GM12878 (cell line): ENCODE measurements around the gene AJUBA. TPM values are rescaled to one million over a fixed set of nuclear protein-coding genes. Genes with fewer than 3 reads are reported as not detected.
A peak's percentile ranks its signal among the peaks of the same experiment; 100 is the strongest.

Experiments
- ATAC-seq: fragments of 200-7000 bp; cut with Tn5 transposase; 3 replicates; pipeline ENCODE4 v1.9.1; 2020; ENCODE audit warnings: mild to moderate bottlenecking, moderate library complexity
- BruUV-seq: library from RNA; stranded (reverse); fragments of 400-500 nt; replicated peaks from 2 replicates; lab custom pipeline; 2021; lab: Mats Ljungman, UMichigan
- CTCF ChIA-PET: fragments of 300-600 bp; sonication (Branson Sonifier 250); formaldehyde crosslinking; extraction: SDS; loops from one replicate; lab custom pipeline; 2021; ENCODE audit warnings: inconsistent platforms; lab: Yijun Ruan, JAX
- POLR2A ChIA-PET: fragments of 350-600 bp; formaldehyde crosslinking; extraction: SDS; loops from one replicate; lab custom pipeline; 2021; ENCODE audit warnings: inconsistent platforms; lab: Charles Lee
- RAD21 ChIA-PET: fragments of 300-600 bp; sonication (Branson Sonifier 250); formaldehyde crosslinking; loops from one replicate; lab custom pipeline; 2023; ENCODE audit warnings: antibody characterized with exemption; ENCODE audit not compliant: unreplicated experiment; lab: Charles Lee
- SMC1A ChIA-PET: fragments of 300-600 bp; sonication (Branson Sonifier 250); formaldehyde crosslinking; loops from one replicate; lab custom pipeline; 2023; ENCODE audit not compliant: unreplicated experiment, uncharacterized antibody; lab: Charles Lee
- DNase-seq: peaks from one replicate; pipeline ENCODE4 v3.0.0-alpha.2; 2011; ENCODE audit warnings: low read depth, low spot score
- FAIRE-seq: peaks from 3 replicates; lab custom pipeline; 2011; peaks lifted over from hg19 to GRCh38; lab: Jason Lieb, UNC
- H2AFZ ChIP-seq: 2 replicates; pipeline ENCODE4 v1.6.0; 2011; ENCODE audit warnings: low read depth, low read length, control low read depth; ENCODE audit not compliant: control insufficient read depth
- H3K27ac ChIP-seq: 2 replicates; pipeline ENCODE4 v1.5.1; 2011; ENCODE audit warnings: control low read depth; ENCODE audit not compliant: control insufficient read depth, insufficient read depth
- H3K27me3 ChIP-seq, 2 experiments: replicated peaks in 1 of 2; 2 replicates each; pipeline versions ENCODE4 v1.6.0 to v1.6.1; 2011; ENCODE audit warnings: low read length in 1 of 2; ENCODE audit not compliant: control insufficient read depth in 2 of 2, insufficient read depth in 2 of 2
- H3K36me3 ChIP-seq, 2 experiments: 2 replicates each; pipeline ENCODE4 v1.5.1; 2011; ENCODE audit warnings: low read length in 1 of 2; ENCODE audit not compliant: control insufficient read depth in 2 of 2, insufficient read depth in 2 of 2
- H3K4me1 ChIP-seq: 2 replicates; pipeline ENCODE4 v1.6.1; 2011; ENCODE audit warnings: mild to moderate bottlenecking, low read length, moderate library complexity, mixed read lengths; ENCODE audit not compliant: control insufficient read depth, insufficient read depth
- H3K4me2 ChIP-seq: 2 replicates; pipeline ENCODE4 v1.6.0; 2011; ENCODE audit warnings: control low read depth; ENCODE audit not compliant: control insufficient read depth, insufficient read depth
- H3K4me3 ChIP-seq: fragments of 200-600 bp; sonication (generic); 2 replicates; pipeline ENCODE4 v1.5.1; 2016
- H3K79me2 ChIP-seq: 2 replicates; pipeline ENCODE4 v1.6.0; 2011; ENCODE audit warnings: low read length; ENCODE audit not compliant: control insufficient read depth, insufficient read depth
- H3K9ac ChIP-seq: 2 replicates; pipeline ENCODE4 v1.8.0; 2011; ENCODE audit warnings: low read length, control low read depth, mixed read lengths; ENCODE audit not compliant: control insufficient read depth, insufficient read depth
- H3K9me3 ChIP-seq: replicated peaks from 3 replicates; pipeline ENCODE4 v1.5.1; 2011; ENCODE audit warnings: mild to moderate bottlenecking, low read length; ENCODE audit not compliant: control insufficient read depth, insufficient read depth
- H4K20me1 ChIP-seq: 2 replicates; pipeline ENCODE4 v1.6.0; 2011; ENCODE audit not compliant: control insufficient read depth, insufficient read depth
- EGR1 ChIP-seq, 2 experiments: IDR thresholded peaks; 1 replicate in 1 of 2; 2 replicates in 1 of 2; pipeline ENCODE4 v1.6.1; 2011 to 2012; ENCODE audit warnings: low read depth in 2 of 2, low read length in 2 of 2, borderline replicate concordance in 1 of 2, mild to moderate bottlenecking in 1 of 2, moderate library complexity in 1 of 2
- MLLT1 ChIP-seq: fragments of 450-650 bp; IDR thresholded peaks from 2 replicates; pipeline ENCODE4 v1.6.1; 2016; ENCODE audit warnings: mild to moderate bottlenecking
- NFIC ChIP-seq: IDR thresholded peaks from 2 replicates; pipeline ENCODE4 v1.6.1; 2012; ENCODE audit warnings: low read depth, mild to moderate bottlenecking, inconsistent platforms, low read length, moderate library complexity
- POLR2A ChIP-seq: IDR thresholded peaks from 2 replicates; pipeline ENCODE4 v1.6.1; 2011; ENCODE audit warnings: low read depth, mild to moderate bottlenecking, low read length
- RFX5 ChIP-seq: IDR thresholded peaks from 2 replicates; pipeline ENCODE4 v1.6.1; 2011; ENCODE audit warnings: low read depth, low read length, improper control_type of control experiment
- ZBED1 ChIP-seq: IDR thresholded peaks from 2 replicates; pipeline ENCODE4 v1.6.1; 2016; ENCODE audit warnings: borderline replicate concordance
- WGBS: methylation state at CpG from one replicate; pipeline ENCODE4 v1.1.6; 2016; ENCODE audit warnings: low lambda C conversion rate; ENCODE audit not compliant: insufficient replicate concordance, insufficient coverage; ENCODE audit errors: missing lambda C conversion rate; 5-methylcytosine and 5-hydroxymethylcytosine counted together
- in situ Hi-C: fragments of 300-500 bp; cut with MboI; formaldehyde crosslinking; loops from 9 replicates; pipeline ENCODE4 v1.14.3; 2018; ENCODE audit warnings: mixed read lengths
- intact Hi-C: fragments of 100-400 bp; cut with micrococcal nuclease; formaldehyde crosslinking; loops from one replicate; pipeline ENCODE4 v1.14.2; 2022; ENCODE audit not compliant: unreplicated experiment
- polyA plus RNA-seq, 11 experiments: library from polyadenylated mRNA; depleted of rRNA in 4 of 11; unstranded in 6 of 11; stranded (reverse) in 5 of 11; fragments of >200 nt; fragmentation: Nextera tagmentation in 4 of 11; fragmentation: Illumina TruSeq in 1 of 11; extraction: Ambion mirVana in 4 of 11; extraction: Trizol in 1 of 11; gene quantifications; 1 replicate in 1 of 11; 2 replicates in 10 of 11; pipeline versions ENCODE4 v1.2.1 to v1.2.3, GENCODE V29; 2011 to 2016; ENCODE audit warnings: inconsistent platforms in 2 of 11, missing spikeins in 2 of 11, low read depth in 1 of 11
- total RNA-seq, 4 experiments: library from RNA; depleted of rRNA in 3 of 4; stranded (reverse); fragments of >200 nt in 3 of 4; fragmentation: Illumina TruSeq in 1 of 4; extraction: Trizol in 1 of 4; gene quantifications; 2 replicates each; pipeline versions ENCODE4 v1.2.1 to v1.2.3, GENCODE V29; 2013 to 2021

The AJUBA gene
- total and polyA plus RNA-seq, 10 of the 15 experiments (the other 5 are each of a cell fraction or from before 2014, with no cell fraction given): 0.03 to 18.1 (median 0.36) TPM; not detected in 1

GRCh38 chr14:22980672-22981089 is 1.7 kb downstream of the AJUBA start:
- intact Hi-C loops: loop anchor here (10.0 kb wide), 1 partner anchor 596 kb away; no protein-coding TSS in a partner anchor
- peak overlapping the region; percentile 48; the same call in 1 of the 2 replicates for H3K4me3 ChIP-seq

GRCh38 chr14:22979748-22980392 is 2.5 kb downstream of the AJUBA start:
- no peaks in the 10 kb centered on the region for H3K9me3 ChIP-seq
- FAIRE-seq: no peak
- in situ Hi-C loops (loop anchor here (5.0 kb wide), 1 partner anchor 408 kb away; no protein-coding TSS in a partner anchor), intact Hi-C loops (loop anchor here (10.0 kb wide), 1 partner anchor 595 kb away; no protein-coding TSS in a partner anchor)
- peaks cover 4 to 13% of the 10 kb centered on the region in 2 experiments for H3K27me3 ChIP-seq
- ATAC-seq: no peak
- RAD21 ChIA-PET: interaction anchor here (1.2 kb wide), 1 partner anchor 80 kb away, joined by 3 read pairs; no protein-coding TSS in a partner anchor
- POLR2A ChIA-PET: interaction anchor here (0.6 kb wide), 1 partner anchor 16 kb away, joined by 9 read pairs; no protein-coding TSS in a partner anchor
- CTCF ChIA-PET: interaction anchor here (1.0 to 8.4 kb wide), 3 partner anchors 15 to 81 kb away, joined by 3 to 120 read pairs (median 34); partner anchors contain the start of genes CDH24 and PRMT5
- SMC1A ChIA-PET: no interaction called here
- H2AFZ ChIP-seq: no peak overlapping the region
- TF ChIP-seq NFIC (no peak), POLR2A (no peak), MLLT1 (peak; percentile 72; the same call in 1 of the 2 replicates), ZBED1 (no peak)
- H3K36me3 ChIP-seq: no peaks in the 10 kb centered on the region
- H4K20me1 ChIP-seq: no peaks in the 10 kb centered on the region
- BruUV-seq: no TSS peak
- no peak overlapping the region for H3K27ac ChIP-seq
- H3K4me2 ChIP-seq: 0 out of 2 replicates have a peak overlapping the region, but pooled peaks have one; percentile 14
- no peak overlapping the region for H3K4me3 ChIP-seq
- DNase-seq: no peak
- no peaks in the 10 kb centered on the region; the same call in 1 of the 2 replicates for H3K4me1 ChIP-seq
- no peak overlapping the region for H3K9ac ChIP-seq
- no peaks in the 10 kb centered on the region for H3K79me2 ChIP-seq
- WGBS: 79% methylated on average over 8 of the region's 8 CpGs

More at GRCh38 chr14:22980672-22981089, 1.7 kb downstream of the AJUBA start:
- Histone ChIP-seq H3K4me1 (no peaks in the 10 kb centered on the region; the same call in 1 of the 2 replicates), H3K27me3 (peaks cover 4 to 13% of the 10 kb centered on the region in 2 experiments), H3K79me2 (no peaks in the 10 kb centered on the region), H3K9ac (no peak overlapping the region), H3K27ac (no peak overlapping the region), H3K9me3 (no peaks in the 10 kb centered on the region), H3K36me3 (no peaks in the 10 kb centered on the region), H2AFZ (peak overlapping the region; percentile 35; the same call in 1 of the 2 replicates), H3K4me2 (peak overlapping the region; percentile 73), H4K20me1 (no peaks in the 10 kb centered on the region)
- no peak for TF ChIP-seq EGR1 (IDR thresholded peaks at IDR 0.05; ENCODE audit: borderline replicate concordance in 1 of 2, low read depth in 2 of 2, low read length in 2 of 2)
- no peak for TF ChIP-seq RFX5
- in situ Hi-C loops: loop anchor here (5.0 kb wide), 1 partner anchor 408 kb away; no protein-coding TSS in a partner anchor
- RAD21 ChIA-PET: interaction anchor here (0.8 kb wide), 1 partner anchor 8 kb away, joined by 3 read pairs; no protein-coding TSS in a partner anchor
- no peak for DNase-seq
- SMC1A ChIA-PET: no interaction called here
- FAIRE-seq: no peak
- ATAC-seq: no peak
- WGBS: 17% methylated on average over 20 of the region's 41 CpGs
- no TSS peak for BruUV-seq
- POLR2A ChIA-PET: interaction anchor here (0.6 kb wide), 1 partner anchor 15 kb away, joined by 9 read pairs; no protein-coding TSS in a partner anchor
- CTCF ChIA-PET: interaction anchor here (1.0 to 25.0 kb wide), 2 partner anchors 14 to 74 kb away, joined by 3 to 853 read pairs; partner anchors contain the start of gene CDH24
